Ishikawa (cell line): ENCODE measurements around the gene BCL2L1.

Source experiments
- CEBPB ChIP-seq: IDR thresholded peaks from 2 replicates; pipeline ENCODE4 v1.6.1; 2012
- RAD21 ChIP-seq: IDR thresholded peaks from 2 replicates; pipeline ENCODE4 v1.6.1; 2012; ENCODE audit warnings: low read depth
- TAF1 ChIP-seq: IDR thresholded peaks from 2 replicates; pipeline ENCODE4 v1.6.1; 2012; ENCODE audit warnings: low read depth, mild to moderate bottlenecking
- TCF12 ChIP-seq: IDR thresholded peaks from 2 replicates; pipeline ENCODE4 v1.6.1; 2012; ENCODE audit warnings: low read depth
- TEAD4 ChIP-seq: IDR thresholded peaks from 2 replicates; pipeline ENCODE4 v1.6.1; 2012

DNA sequence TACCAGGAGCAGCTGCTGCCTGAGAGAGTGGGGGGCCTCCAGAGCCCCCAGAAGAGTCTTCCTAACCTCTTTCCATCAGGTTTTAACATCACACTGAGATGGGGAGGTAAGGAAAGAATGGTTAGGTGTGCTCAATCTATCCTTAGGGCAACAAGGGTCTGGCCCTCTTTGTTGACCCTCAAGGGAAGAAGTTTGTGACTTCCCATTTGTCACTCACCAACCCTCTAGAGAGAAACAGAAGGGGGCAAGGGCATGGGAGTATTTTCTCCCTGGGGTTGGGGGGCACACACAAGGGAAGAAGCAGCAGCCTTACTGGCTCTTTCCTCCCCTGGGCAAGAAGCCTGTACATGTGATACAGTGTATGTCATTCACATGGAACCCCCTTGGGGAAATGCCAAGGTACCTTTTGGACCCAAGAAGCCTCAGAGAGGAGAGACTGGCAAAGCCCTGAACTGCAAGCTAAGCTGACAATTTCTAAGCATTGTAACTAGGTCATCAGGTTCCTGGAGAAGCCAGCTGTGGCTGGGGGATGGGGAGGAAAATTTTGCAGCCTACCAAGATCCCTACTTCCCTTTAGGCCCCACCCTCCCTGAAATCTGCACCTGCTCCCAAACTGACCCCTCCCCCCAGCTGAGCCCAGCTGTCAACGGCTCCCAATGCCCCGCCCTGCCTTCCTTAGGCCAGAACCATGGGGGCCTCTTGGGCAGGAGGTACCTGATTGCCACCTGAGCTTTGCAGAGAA lies 14.5 kb downstream of the BCL2L1 start:
- no peak for TF ChIP-seq CEBPB
- no peak for TF ChIP-seq RAD21
- TF ChIP-seq TCF12 = peak; percentile 77; the same call in 1 of the 2 replicates
- no peak for TF ChIP-seq TAF1
- TF ChIP-seq TEAD4 = no peak
